HepG2 (cell line): ENCODE results near the gene NEK5. TPM values are rescaled to one million over a fixed set of nuclear protein-coding genes. Genes with fewer than 3 reads are reported as not detected.

Experiments
- ARID2 ChIP-seq: sonication (generic); formaldehyde crosslinking; IDR thresholded peaks from 2 replicates; pipeline ENCODE4 v1.8.1; 2022; ENCODE audit warnings: mild to moderate bottlenecking, missing genetic modification reagents, borderline replicate concordance
- ATM ChIP-seq: fragments of 450-650 bp; IDR thresholded peaks from 2 replicates; pipeline ENCODE4 v1.7.1; 2017; ENCODE audit warnings: mild to moderate bottlenecking, borderline replicate concordance
- CBX2 ChIP-seq, 2 experiments: fragments of 200-600 bp in 1 of 2; sonication (generic); formaldehyde crosslinking in 1 of 2; IDR thresholded peaks; 2 replicates each; pipeline versions ENCODE4 v1.7.0 to v1.8.1; 2018 to 2022; ENCODE audit warnings: low read depth in 2 of 2, low read length in 1 of 2, mild to moderate bottlenecking in 1 of 2, missing genetic modification reagents in 1 of 2
- DPF2 ChIP-seq: sonication (generic); formaldehyde crosslinking; IDR thresholded peaks from 2 replicates; pipeline ENCODE4 v1.4.0; 2020; ENCODE audit warnings: mild to moderate bottlenecking, low read depth, missing genetic modification reagents, borderline replicate concordance
- FOXK2 ChIP-seq: fragments of 450-650 bp; IDR thresholded peaks from 2 replicates; pipeline ENCODE4 v1.6.1; 2016
- GABPA ChIP-seq, 2 experiments: IDR thresholded peaks; 2 replicates each; pipeline ENCODE4 v1.6.1; 2011 to 2016; ENCODE audit warnings: low read depth in 2 of 2, low read length in 1 of 2, missing biosample characterization in 1 of 2, missing genetic modification characterization in 1 of 2
- KLF15 ChIP-seq: sonication (generic); formaldehyde crosslinking; IDR thresholded peaks from 2 replicates; pipeline ENCODE4 v1.8.1; 2023; ENCODE audit warnings: borderline replicate concordance, mild to moderate bottlenecking, inconsistent platforms, missing genetic modification reagents, mixed read lengths
- KLF16 ChIP-seq, 2 experiments: sonication (generic) in 1 of 2; formaldehyde crosslinking in 1 of 2; IDR thresholded peaks; 2 replicates each; pipeline versions ENCODE4 v1.6.1 to v1.8.0; 2016 to 2023; ENCODE audit warnings: missing genetic modification reagents in 2 of 2, missing compliant biosample characterization in 1 of 2
- NR3C1 ChIP-seq: sonication (generic); formaldehyde crosslinking; IDR thresholded peaks from 2 replicates; pipeline ENCODE4 v1.4.0; 2020; ENCODE audit warnings: missing genetic modification reagents
- PHB2 ChIP-seq: fragments of 450-650 bp; IDR thresholded peaks from 2 replicates; pipeline ENCODE4 v1.6.1; 2018; ENCODE audit not compliant: partially characterized antibody
- REL ChIP-seq: sonication (generic); formaldehyde crosslinking; conservative IDR thresholded peaks from 2 replicates; pipeline ENCODE4 v1.8.0; 2022; ENCODE audit warnings: mild to moderate bottlenecking, missing genetic modification reagents, moderate library complexity
- ZBTB42 ChIP-seq: sonication (generic); formaldehyde crosslinking; IDR thresholded peaks from 2 replicates; pipeline ENCODE4 v1.5.0; 2020; ENCODE audit warnings: mild to moderate bottlenecking, missing genetic modification reagents
- ZNF225 ChIP-seq: sonication (generic); formaldehyde crosslinking; IDR thresholded peaks from 2 replicates; pipeline ENCODE4 v1.4.0; 2020; ENCODE audit warnings: mild to moderate bottlenecking, missing genetic modification reagents
- ZNF501 ChIP-seq: sonication (generic); formaldehyde crosslinking; IDR thresholded peaks from 2 replicates; pipeline ENCODE4 v1.5.1; 2020; ENCODE audit warnings: mild to moderate bottlenecking, moderate library complexity, missing genetic modification reagents
- polyA plus RNA-seq, 8 experiments: library from polyadenylated mRNA; depleted of rRNA in 3 of 8; stranded (reverse) in 7 of 8; unstranded in 1 of 8; fragments of >200 nt; fragmentation: Illumina TruSeq in 4 of 8; extraction: Trizol in 4 of 8; gene quantifications; 2 replicates each; pipeline versions ENCODE4 v1.2.1 to v1.2.3, GENCODE V29; 2011 to 2016; ENCODE audit warnings: low read depth in 4 of 8, missing spikeins in 1 of 8, mixed read lengths in 1 of 8; ENCODE audit not compliant: insufficient read depth in 1 of 8
- total RNA-seq, 5 experiments: library from RNA; depleted of rRNA; stranded (reverse); fragments of >200 nt; fragmentation: Illumina TruSeq; extraction: Trizol; gene quantifications; 2 replicates each; pipeline ENCODE4 v1.2.3, GENCODE V29; 2016; ENCODE audit warnings: low read depth in 1 of 5
- TF ChIP-seq, protein P1 (sequence below): sonication (generic); formaldehyde crosslinking; IDR thresholded peaks from 2 replicates; pipeline ENCODE4 v1.4.0; 2020; ENCODE audit warnings: mild to moderate bottlenecking, low read depth, missing genetic modification reagents
- TF ChIP-seq, protein P2 (sequence below): sonication (generic); formaldehyde crosslinking; IDR thresholded peaks from 2 replicates; pipeline ENCODE4; 2020; ENCODE audit warnings: missing genetic modification reagents, mild to moderate bottlenecking, borderline replicate concordance
- TF ChIP-seq, protein P3 (sequence below): sonication (generic); formaldehyde crosslinking; IDR thresholded peaks from 2 replicates; pipeline ENCODE4 v1.4.0; 2020; ENCODE audit warnings: missing genetic modification reagents

Gene NEK5
- total and polyA plus RNA-seq, 2 of the 13 experiments (the other 11 are each of a cell fraction or from before 2014, with no cell fraction given) = 0.12 to 0.22 TPM

DNA sequence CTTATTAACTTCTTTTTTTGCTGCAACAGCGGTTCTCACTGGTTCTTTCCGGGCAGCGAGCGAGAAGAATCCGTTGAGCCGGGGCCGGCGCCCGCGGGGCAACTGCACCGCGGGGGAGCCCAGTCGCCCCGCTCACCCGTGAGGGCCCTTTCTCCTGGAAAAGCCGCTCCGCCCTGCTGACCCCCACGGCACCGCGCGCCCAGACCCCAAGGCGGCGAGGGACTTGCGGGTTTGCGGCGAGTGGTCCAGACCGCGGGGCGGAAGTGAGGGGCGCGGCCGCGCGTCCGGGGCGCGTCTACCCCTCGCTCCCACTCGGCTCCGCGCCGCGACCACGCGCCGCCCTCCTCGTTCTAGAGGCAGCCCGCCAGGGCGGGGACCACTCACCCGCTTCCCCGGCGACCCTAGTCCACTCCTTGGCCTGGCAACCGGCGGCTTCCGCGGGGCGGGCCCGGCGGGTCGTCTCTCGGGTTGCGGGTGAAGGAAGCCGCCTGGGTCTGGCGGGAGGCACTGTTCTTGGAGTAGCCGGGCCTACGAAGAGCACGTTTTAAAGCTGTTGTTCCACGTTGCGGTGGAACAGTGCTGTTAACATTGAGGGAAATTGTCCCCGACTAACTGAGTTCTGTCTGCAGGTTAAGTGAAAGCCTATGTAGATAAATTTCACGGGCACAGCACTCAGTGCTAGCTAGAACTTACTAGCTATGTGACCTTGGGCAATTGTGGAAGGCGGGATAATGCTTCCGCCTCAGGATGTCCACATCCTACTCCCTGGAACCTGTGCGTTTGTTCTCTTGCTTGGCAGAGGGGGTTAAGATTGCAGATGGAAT is 30.5 kb upstream of the NEK5 start, which contains the start of gene NEK3 (continued):
- TF ChIP-seq, protein P1, sequence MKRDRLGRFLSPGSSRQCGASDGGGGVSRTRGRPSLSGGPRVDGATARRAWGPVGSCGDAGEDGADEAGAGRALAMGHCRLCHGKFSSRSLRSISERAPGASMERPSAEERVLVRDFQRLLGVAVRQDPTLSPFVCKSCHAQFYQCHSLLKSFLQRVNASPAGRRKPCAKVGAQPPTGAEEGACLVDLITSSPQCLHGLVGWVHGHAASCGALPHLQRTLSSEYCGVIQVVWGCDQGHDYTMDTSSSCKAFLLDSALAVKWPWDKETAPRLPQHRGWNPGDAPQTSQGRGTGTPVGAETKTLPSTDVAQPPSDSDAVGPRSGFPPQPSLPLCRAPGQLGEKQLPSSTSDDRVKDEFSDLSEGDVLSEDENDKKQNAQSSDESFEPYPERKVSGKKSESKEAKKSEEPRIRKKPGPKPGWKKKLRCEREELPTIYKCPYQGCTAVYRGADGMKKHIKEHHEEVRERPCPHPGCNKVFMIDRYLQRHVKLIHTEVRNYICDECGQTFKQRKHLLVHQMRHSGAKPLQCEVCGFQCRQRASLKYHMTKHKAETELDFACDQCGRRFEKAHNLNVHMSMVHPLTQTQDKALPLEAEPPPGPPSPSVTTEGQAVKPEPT (CRISPR knock-in tag) = 0 out of 2 replicates have a peak, but pooled peaks have one; percentile 83
- TF ChIP-seq ZNF501 (peak; percentile 77), ZNF225 (CRISPR knock-in tag) (0 out of 2 replicates have a peak, but pooled peaks have one; percentile 18), KLF15 (peak; percentile 88; the same call in 1 of the 2 replicates), PHB2 (no peak), FOXK2 (no peak), REL (CRISPR knock-in tag) (peak; percentile 79; the same call in 1 of the 2 replicates), GABPA (IDR thresholded peaks at IDR 0.05; ENCODE audit: low read depth, low read length) (peak; percentile 39; the same call in 1 of the 2 replicates), GABPA (CRISPR knock-in tag; IDR thresholded peaks at IDR 0.05; ENCODE audit: low read depth) (0 out of 2 replicates have a peak, but pooled peaks have one; percentile 45), ARID2 (CRISPR knock-in tag) (no peak), KLF16 (CRISPR knock-in tag; IDR thresholded peaks at IDR 0.05) (peak in 1 of 2 experiments; percentile 82; a peak in 2 of 4 replicates), DPF2 (0 out of 2 replicates have a peak, but pooled peaks have one; percentile 53), CBX2 (IDR thresholded peaks at IDR 0.05; ENCODE audit: low read depth, low read length) (no peak), CBX2 (CRISPR knock-in tag; IDR thresholded peaks at IDR 0.05; ENCODE audit: low read depth) (no peak), NR3C1 (CRISPR knock-in tag) (no peak), ZBTB42 (peak; percentile 82; the same call in 1 of the 2 replicates), ATM (no peak)
- TF ChIP-seq, protein P2, sequence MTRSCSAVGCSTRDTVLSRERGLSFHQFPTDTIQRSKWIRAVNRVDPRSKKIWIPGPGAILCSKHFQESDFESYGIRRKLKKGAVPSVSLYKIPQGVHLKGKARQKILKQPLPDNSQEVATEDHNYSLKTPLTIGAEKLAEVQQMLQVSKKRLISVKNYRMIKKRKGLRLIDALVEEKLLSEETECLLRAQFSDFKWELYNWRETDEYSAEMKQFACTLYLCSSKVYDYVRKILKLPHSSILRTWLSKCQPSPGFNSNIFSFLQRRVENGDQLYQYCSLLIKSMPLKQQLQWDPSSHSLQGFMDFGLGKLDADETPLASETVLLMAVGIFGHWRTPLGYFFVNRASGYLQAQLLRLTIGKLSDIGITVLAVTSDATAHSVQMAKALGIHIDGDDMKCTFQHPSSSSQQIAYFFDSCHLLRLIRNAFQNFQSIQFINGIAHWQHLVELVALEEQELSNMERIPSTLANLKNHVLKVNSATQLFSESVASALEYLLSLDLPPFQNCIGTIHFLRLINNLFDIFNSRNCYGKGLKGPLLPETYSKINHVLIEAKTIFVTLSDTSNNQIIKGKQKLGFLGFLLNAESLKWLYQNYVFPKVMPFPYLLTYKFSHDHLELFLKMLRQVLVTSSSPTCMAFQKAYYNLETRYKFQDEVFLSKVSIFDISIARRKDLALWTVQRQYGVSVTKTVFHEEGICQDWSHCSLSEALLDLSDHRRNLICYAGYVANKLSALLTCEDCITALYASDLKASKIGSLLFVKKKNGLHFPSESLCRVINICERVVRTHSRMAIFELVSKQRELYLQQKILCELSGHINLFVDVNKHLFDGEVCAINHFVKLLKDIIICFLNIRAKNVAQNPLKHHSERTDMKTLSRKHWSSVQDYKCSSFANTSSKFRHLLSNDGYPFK (CRISPR knock-in tag) = peak; percentile 22; the same call in 1 of the 2 replicates
- TF ChIP-seq, protein P3, sequence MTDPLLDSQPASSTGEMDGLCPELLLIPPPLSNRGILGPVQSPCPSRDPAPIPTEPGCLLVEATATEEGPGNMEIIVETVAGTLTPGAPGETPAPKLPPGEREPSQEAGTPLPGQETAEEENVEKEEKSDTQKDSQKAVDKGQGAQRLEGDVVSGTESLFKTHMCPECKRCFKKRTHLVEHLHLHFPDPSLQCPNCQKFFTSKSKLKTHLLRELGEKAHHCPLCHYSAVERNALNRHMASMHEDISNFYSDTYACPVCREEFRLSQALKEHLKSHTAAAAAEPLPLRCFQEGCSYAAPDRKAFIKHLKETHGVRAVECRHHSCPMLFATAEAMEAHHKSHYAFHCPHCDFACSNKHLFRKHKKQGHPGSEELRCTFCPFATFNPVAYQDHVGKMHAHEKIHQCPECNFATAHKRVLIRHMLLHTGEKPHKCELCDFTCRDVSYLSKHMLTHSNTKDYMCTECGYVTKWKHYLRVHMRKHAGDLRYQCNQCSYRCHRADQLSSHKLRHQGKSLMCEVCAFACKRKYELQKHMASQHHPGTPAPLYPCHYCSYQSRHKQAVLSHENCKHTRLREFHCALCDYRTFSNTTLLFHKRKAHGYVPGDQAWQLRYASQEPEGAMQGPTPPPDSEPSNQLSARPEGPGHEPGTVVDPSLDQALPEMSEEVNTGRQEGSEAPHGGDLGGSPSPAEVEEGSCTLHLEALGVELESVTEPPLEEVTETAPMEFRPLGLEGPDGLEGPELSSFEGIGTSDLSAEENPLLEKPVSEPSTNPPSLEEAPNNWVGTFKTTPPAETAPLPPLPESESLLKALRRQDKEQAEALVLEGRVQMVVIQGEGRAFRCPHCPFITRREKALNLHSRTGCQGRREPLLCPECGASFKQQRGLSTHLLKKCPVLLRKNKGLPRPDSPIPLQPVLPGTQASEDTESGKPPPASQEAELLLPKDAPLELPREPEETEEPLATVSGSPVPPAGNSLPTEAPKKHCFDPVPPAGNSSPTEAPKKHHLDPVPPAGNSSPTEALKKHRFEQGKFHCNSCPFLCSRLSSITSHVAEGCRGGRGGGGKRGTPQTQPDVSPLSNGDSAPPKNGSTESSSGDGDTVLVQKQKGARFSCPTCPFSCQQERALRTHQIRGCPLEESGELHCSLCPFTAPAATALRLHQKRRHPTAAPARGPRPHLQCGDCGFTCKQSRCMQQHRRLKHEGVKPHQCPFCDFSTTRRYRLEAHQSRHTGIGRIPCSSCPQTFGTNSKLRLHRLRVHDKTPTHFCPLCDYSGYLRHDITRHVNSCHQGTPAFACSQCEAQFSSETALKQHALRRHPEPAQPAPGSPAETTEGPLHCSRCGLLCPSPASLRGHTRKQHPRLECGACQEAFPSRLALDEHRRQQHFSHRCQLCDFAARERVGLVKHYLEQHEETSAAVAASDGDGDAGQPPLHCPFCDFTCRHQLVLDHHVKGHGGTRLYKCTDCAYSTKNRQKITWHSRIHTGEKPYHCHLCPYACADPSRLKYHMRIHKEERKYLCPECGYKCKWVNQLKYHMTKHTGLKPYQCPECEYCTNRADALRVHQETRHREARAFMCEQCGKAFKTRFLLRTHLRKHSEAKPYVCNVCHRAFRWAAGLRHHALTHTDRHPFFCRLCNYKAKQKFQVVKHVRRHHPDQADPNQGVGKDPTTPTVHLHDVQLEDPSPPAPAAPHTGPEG (CRISPR knock-in tag) = peak; percentile 100
